ENCODE data around the gene NXNL2.

GRCh38 chr9:88587885-88588649 is 53.1 kb downstream of the NXNL2 start:
- TF ChIP-seq, protein P1, sequence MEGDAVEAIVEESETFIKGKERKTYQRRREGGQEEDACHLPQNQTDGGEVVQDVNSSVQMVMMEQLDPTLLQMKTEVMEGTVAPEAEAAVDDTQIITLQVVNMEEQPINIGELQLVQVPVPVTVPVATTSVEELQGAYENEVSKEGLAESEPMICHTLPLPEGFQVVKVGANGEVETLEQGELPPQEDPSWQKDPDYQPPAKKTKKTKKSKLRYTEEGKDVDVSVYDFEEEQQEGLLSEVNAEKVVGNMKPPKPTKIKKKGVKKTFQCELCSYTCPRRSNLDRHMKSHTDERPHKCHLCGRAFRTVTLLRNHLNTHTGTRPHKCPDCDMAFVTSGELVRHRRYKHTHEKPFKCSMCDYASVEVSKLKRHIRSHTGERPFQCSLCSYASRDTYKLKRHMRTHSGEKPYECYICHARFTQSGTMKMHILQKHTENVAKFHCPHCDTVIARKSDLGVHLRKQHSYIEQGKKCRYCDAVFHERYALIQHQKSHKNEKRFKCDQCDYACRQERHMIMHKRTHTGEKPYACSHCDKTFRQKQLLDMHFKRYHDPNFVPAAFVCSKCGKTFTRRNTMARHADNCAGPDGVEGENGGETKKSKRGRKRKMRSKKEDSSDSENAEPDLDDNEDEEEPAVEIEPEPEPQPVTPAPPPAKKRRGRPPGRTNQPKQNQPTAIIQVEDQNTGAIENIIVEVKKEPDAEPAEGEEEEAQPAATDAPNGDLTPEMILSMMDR (conservative IDR thresholded peaks at IDR 0.05; ENCODE audit: low read length): no peak
- TF ChIP-seq EZH2phosphoT487 (IDR thresholded peaks at IDR 0.05; ENCODE audit: borderline replicate concordance, low read depth, low read length): no peak

Measured in OCI-LY7 (cell line).